SK-N-SH (cell line): Measurements from ENCODE around the gene ZNF516. TPM values are rescaled to one million over a fixed set of nuclear protein-coding genes. Genes with fewer than 3 reads are reported as not detected.

Source experiments
- CTCF ChIA-PET: fragments of 300-600, 350-600 bp; formaldehyde crosslinking; extraction: SDS; loops from one replicate; lab custom pipeline; 2021; lab: Yijun Ruan, JAX
- POLR2A ChIA-PET: fragments of 350-600 bp; sonication (Branson Sonifier 250); formaldehyde crosslinking; extraction: SDS; loops from one replicate; lab custom pipeline; 2020; ENCODE audit warnings: antibody characterized with exemption, inconsistent platforms; lab: Yijun Ruan, JAX
- DNase-seq: peaks from one replicate; pipeline ENCODE4 v3.0.0; 2012
- H2AFZ ChIP-seq: fragments of 200-600 bp; sonication (generic); 2 replicates; pipeline ENCODE4 v1.8.1; 2016; ENCODE audit warnings: antibody characterized with exemption, mild to moderate bottlenecking, low read depth
- H3F3A ChIP-seq: fragments of 200-600 bp; sonication (generic); replicated peaks from 2 replicates; pipeline ENCODE3; 2016; ENCODE audit warnings: antibody characterized with exemption, mild to moderate bottlenecking; ENCODE audit not compliant: insufficient read depth
- H3K27ac ChIP-seq, 2 experiments: fragments of 200-500 bp in 1 of 2; fragments of 200-600 bp in 1 of 2; sonication (Bioruptor generic) in 1 of 2; sonication (generic), shearing (Covaris generic) in 1 of 2; 2 replicates each; pipeline versions ENCODE4 v1.5.1 to v1.6.1; 2014 to 2016; ENCODE audit warnings: low read depth in 2 of 2, inconsistent platforms in 1 of 2, low read length in 1 of 2, mild to moderate bottlenecking in 1 of 2, mixed read lengths in 1 of 2
- H3K27me3 ChIP-seq: fragments of 200-600 bp; sonication (generic), shearing (Covaris generic); 2 replicates; pipeline ENCODE4 v1.6.1; 2016; ENCODE audit warnings: mixed run types; ENCODE audit not compliant: insufficient read depth
- H3K36me3 ChIP-seq, 2 experiments: fragments of 200-500 bp in 1 of 2; fragments of 200-600 bp in 1 of 2; sonication (Bioruptor generic) in 1 of 2; sonication (generic) in 1 of 2; replicated peaks in 1 of 2; 2 replicates each; pipeline versions ENCODE3 to v1.5.1; 2014 to 2016; ENCODE audit warnings: low read length in 1 of 2, mild to moderate bottlenecking in 1 of 2; ENCODE audit not compliant: insufficient read depth in 2 of 2, control insufficient read depth in 1 of 2
- H3K4me1 ChIP-seq, 2 experiments: fragments of 200-500 bp in 1 of 2; fragments of 200-600 bp in 1 of 2; sonication (Bioruptor generic) in 1 of 2; sonication (generic), shearing (Covaris generic) in 1 of 2; 2 replicates each; pipeline versions ENCODE4 v1.5.1 to v1.6.1; 2014 to 2016; ENCODE audit warnings: low read depth in 1 of 2, low read length in 1 of 2, mixed run types in 1 of 2; ENCODE audit not compliant: insufficient read depth in 2 of 2, control insufficient read depth in 1 of 2
- H3K4me2 ChIP-seq: fragments of 200-600 bp; sonication (generic), shearing (Covaris generic); 2 replicates; pipeline ENCODE4 v1.6.1; 2017; ENCODE audit warnings: mixed run types
- H3K4me3 ChIP-seq, 2 experiments: fragments of 200-500 bp in 1 of 2; fragments of 200-600 bp in 1 of 2; sonication (Bioruptor generic) in 1 of 2; sonication (generic), shearing (Covaris generic) in 1 of 2; 2 replicates each; pipeline versions ENCODE4 v1.5.1 to v1.8.1; 2014 to 2016; ENCODE audit warnings: low read depth in 2 of 2, inconsistent platforms in 1 of 2, low read length in 1 of 2, mild to moderate bottlenecking in 1 of 2, mixed read lengths in 1 of 2, moderate library complexity in 1 of 2
- H3K79me2 ChIP-seq: fragments of 200-600 bp; sonication (generic); 2 replicates; pipeline ENCODE4 v1.8.1; 2017; ENCODE audit warnings: mild to moderate bottlenecking; ENCODE audit not compliant: insufficient read depth
- H3K9ac ChIP-seq: fragments of 200-600 bp; sonication (generic); 2 replicates; pipeline ENCODE4 v1.6.1; 2017; ENCODE audit warnings: mixed run types
- H3K9me2 ChIP-seq: fragments of 200-600 bp; sonication (generic); 2 replicates; pipeline ENCODE4 v1.6.1; 2017; ENCODE audit warnings: mixed run types
- H3K9me3 ChIP-seq: fragments of 200-600 bp; sonication (generic); 2 replicates; pipeline ENCODE4 v1.6.1; 2017; ENCODE audit warnings: mixed run types, mild to moderate bottlenecking, moderate library complexity
- H4K20me1 ChIP-seq: fragments of 200-600 bp; sonication (generic); 2 replicates; pipeline ENCODE4 v1.6.1; 2017; ENCODE audit warnings: mild to moderate bottlenecking, mixed run types; ENCODE audit not compliant: insufficient read depth
- CTCF ChIP-seq: fragments of 200-600 bp; sonication (generic); IDR thresholded peaks from 2 replicates; pipeline ENCODE4 v1.6.1; 2017; ENCODE audit warnings: antibody characterized with exemption, mild to moderate bottlenecking, moderate library complexity
- ELF1 ChIP-seq: IDR thresholded peaks from 2 replicates; pipeline ENCODE4 v1.4.0; 2012
- EP300 ChIP-seq, 2 experiments: IDR thresholded peaks; 2 replicates each; pipeline versions ENCODE4 v1.4.0 to v1.6.1; 2012; ENCODE audit warnings: borderline replicate concordance in 1 of 2, low read depth in 1 of 2, low read length in 1 of 2
- EZH2phosphoT487 ChIP-seq: fragments of 200-600 bp; sonication (generic); IDR thresholded peaks from 2 replicates; pipeline ENCODE4 v1.6.1; 2017; ENCODE audit warnings: low read depth, mixed run types, mild to moderate bottlenecking, antibody characterized with exemption, moderate library complexity, borderline replicate concordance
- FOXM1 ChIP-seq: IDR thresholded peaks from 2 replicates; pipeline ENCODE4 v1.4.0; 2012; ENCODE audit warnings: low read depth, mild to moderate bottlenecking
- GABPA ChIP-seq: IDR thresholded peaks from 2 replicates; pipeline ENCODE4 v1.4.0; 2012; ENCODE audit warnings: low read depth, mild to moderate bottlenecking
- GATA2 ChIP-seq: sonication (generic); formaldehyde crosslinking; IDR thresholded peaks from 2 replicates; pipeline ENCODE4 v1.5.0; 2020; ENCODE audit warnings: mild to moderate bottlenecking, missing genetic modification reagents
- MAX ChIP-seq: IDR thresholded peaks from 2 replicates; pipeline ENCODE4 v1.4.0; 2012; ENCODE audit warnings: low read depth
- MEF2A ChIP-seq: IDR thresholded peaks from 2 replicates; pipeline ENCODE4 v1.4.0; 2012; ENCODE audit warnings: low read depth, borderline replicate concordance
- MXI1 ChIP-seq: IDR thresholded peaks from 2 replicates; pipeline ENCODE4 v1.6.1; 2012; ENCODE audit warnings: mild to moderate bottlenecking, low read depth, low read length, improper control_type of control experiment
- NFIC ChIP-seq: IDR thresholded peaks from 2 replicates; pipeline ENCODE4 v1.4.0; 2012; ENCODE audit warnings: borderline replicate concordance
- POLR2AphosphoS5 ChIP-seq: IDR thresholded peaks from 2 replicates; pipeline ENCODE4 v1.6.1; 2012; ENCODE audit warnings: low read depth, low read length
- RAD21 ChIP-seq: IDR thresholded peaks from 2 replicates; pipeline ENCODE4 v1.6.1; 2012; ENCODE audit warnings: mild to moderate bottlenecking, low read length
- RCOR1 ChIP-seq: fragments of 150-350 bp; IDR thresholded peaks from 2 replicates; pipeline ENCODE4 v1.6.1; 2017; ENCODE audit warnings: antibody characterized with exemption, low read length
- RXRA ChIP-seq: IDR thresholded peaks from 2 replicates; pipeline ENCODE4 v1.4.0; 2012; ENCODE audit warnings: low read depth, mild to moderate bottlenecking, borderline replicate concordance
- SMC3 ChIP-seq: IDR thresholded peaks from 2 replicates; pipeline ENCODE4 v1.6.1; 2012; ENCODE audit warnings: low read depth, low read length, improper control_type of control experiment
- TCF12 ChIP-seq: IDR thresholded peaks from 2 replicates; pipeline ENCODE4 v1.4.0; 2012
- USF1 ChIP-seq: IDR thresholded peaks from 2 replicates; pipeline ENCODE4 v1.4.0; 2012; ENCODE audit warnings: low read depth, borderline replicate concordance
- USF2 ChIP-seq: fragments of 150-350 bp; IDR thresholded peaks from 2 replicates; pipeline ENCODE4 v1.6.1; 2017; ENCODE audit warnings: antibody characterized with exemption, low read length, low read depth, borderline replicate concordance
- ZBTB33 ChIP-seq: IDR thresholded peaks from 2 replicates; pipeline ENCODE4 v1.4.0; 2012; ENCODE audit warnings: low read depth, borderline replicate concordance
- WGBS: methylation state at CpG from one replicate; pipeline ENCODE4 v1.1.6; 2017; ENCODE audit warnings: low lambda C conversion rate; 5-methylcytosine and 5-hydroxymethylcytosine counted together
- polyA plus RNA-seq, 3 experiments: library from polyadenylated mRNA; depleted of rRNA; stranded (reverse); fragments of >200 nt; gene quantifications; 2 replicates each; pipeline ENCODE4 v1.2.3, GENCODE V29; 2012

ZNF516 gene
- polyA plus RNA-seq, 1 of the 3 experiments (the other 2 are of a cell fraction) = 4.4 TPM

GRCh38 chr18:76378526-76379215 is 116.4 kb downstream of the ZNF516 start:
- Histone ChIP-seq H3K4me2 (no peak overlapping the region), H3K9ac (no peak overlapping the region), H4K20me1 (no peaks in the 10 kb centered on the region), H3K9me3 (no peaks in the 10 kb centered on the region), H3F3A (no peaks in the 10 kb centered on the region), H3K27me3 (no peaks in the 10 kb centered on the region), H3K36me3 (peaks cover 0 to 2% of the 10 kb centered on the region in 2 experiments), H3K27ac (no peak overlapping the region), H3K79me2 (no peaks in the 10 kb centered on the region), H2AFZ (no peak overlapping the region), H3K4me3 (no peak overlapping the region), H3K9me2 (no peaks in the 10 kb centered on the region), H3K4me1 (no peaks in the 10 kb centered on the region)
- WGBS = 80% methylated on average over 15 of the region's 32 CpGs
- TF ChIP-seq ELF1 (no peak), USF1 (no peak), EZH2phosphoT487 (no peak), USF2 (no peak), RCOR1 (no peak), SMC3 (no peak), TCF12 (no peak), POLR2AphosphoS5 (no peak), MEF2A (no peak), MAX (no peak), EP300 (IDR thresholded peaks at IDR 0.05; ENCODE audit: borderline replicate concordance in 1 of 2, low read depth in 1 of 2, low read length in 1 of 2) (no peak), MXI1 (no peak), RXRA (no peak), NFIC (no peak)
- CTCF ChIA-PET = interaction anchor here (0.8 to 1.7 kb wide), 2 partner anchors 19 to 20 kb away, joined by 3 to 5 read pairs; no protein-coding TSS in a partner anchor
- POLR2A ChIA-PET = no interaction called here
- DNase-seq = no peak

GRCh38 chr18:76377359-76377756 is 117.7 kb downstream of the ZNF516 start:
- Histone ChIP-seq H3K9me2 (no peaks in the 10 kb centered on the region), H2AFZ (no peak overlapping the region), H4K20me1 (no peaks in the 10 kb centered on the region), H3K4me2 (no peak overlapping the region), H3K9me3 (no peaks in the 10 kb centered on the region), H3F3A (no peaks in the 10 kb centered on the region), H3K4me3 (no peak overlapping the region), H3K27ac (no peak overlapping the region), H3K79me2 (no peaks in the 10 kb centered on the region), H3K27me3 (no peaks in the 10 kb centered on the region), H3K9ac (no peak overlapping the region), H3K36me3 (peaks cover 0 to 2% of the 10 kb centered on the region in 2 experiments), H3K4me1 (no peaks in the 10 kb centered on the region)
- WGBS = 54% methylated on average over 1 of the region's 3 CpGs
- no peak for DNase-seq
- TF ChIP-seq RCOR1 (no peak), FOXM1 (no peak), ELF1 (no peak), GABPA (no peak), USF2 (no peak), RAD21 (no peak), EP300 (IDR thresholded peaks at IDR 0.05; ENCODE audit: borderline replicate concordance in 1 of 2, low read depth in 1 of 2, low read length in 1 of 2) (no peak), ZBTB33 (no peak), CTCF (no peak), GATA2 (CRISPR knock-in tag) (no peak)
- ChIA-PET CTCF (interaction anchor here (1.7 kb wide), 1 partner anchor 21 kb away, joined by 5 read pairs; no protein-coding TSS in a partner anchor), POLR2A (no interaction called here)
